Activated CD4-positive, alpha-beta T cell treated with anti-CD3 and anti-CD28 coated beads, Interleukin-2, amount 10 ng/mL, durations not matched to agents 7 days and 5 days (primary cell): ENCODE results near the gene SOHLH2. TPM values are rescaled to one million over a fixed set of nuclear protein-coding genes. Genes with fewer than 3 reads are reported as not detected.

Experiments used
- CTCF ChIA-PET: fragments of 350-600 bp; sonication (Branson Sonifier 250); formaldehyde crosslinking; loops from one replicate; lab custom pipeline; 2021; ENCODE audit warnings: antibody characterized with exemption; lab: Charles Lee
- POLR2A ChIA-PET: fragments of 350-600 bp; sonication (Branson Sonifier 250); formaldehyde crosslinking; loops from one replicate; lab custom pipeline; 2021; ENCODE audit warnings: antibody characterized with exemption; lab: Charles Lee
- DNase-seq: peaks from one replicate; pipeline ENCODE4 v3.0.0-alpha.2; 2020
- H3K27ac Mint-ChIP-seq: one replicate; pipeline ENCODE4 v1.8.0; 2021; ENCODE audit warnings: mild to moderate bottlenecking, moderate library complexity, mixed read lengths
- H3K27me3 Mint-ChIP-seq: one replicate; pipeline ENCODE4 v1.8.0; 2021; ENCODE audit warnings: mixed read lengths
- H3K36me3 Mint-ChIP-seq: one replicate; pipeline ENCODE4 v1.8.0; 2021; ENCODE audit warnings: low read depth, mixed read lengths
- H3K4me1 Mint-ChIP-seq: one replicate; pipeline ENCODE4 v1.8.0; 2021; ENCODE audit warnings: mixed read lengths
- H3K4me3 Mint-ChIP-seq: one replicate; pipeline ENCODE4 v1.8.0; 2021; ENCODE audit warnings: mild to moderate bottlenecking, moderate library complexity, mixed read lengths
- H3K9me3 Mint-ChIP-seq: one replicate; pipeline ENCODE4 v1.8.0; 2021; ENCODE audit warnings: mixed read lengths
- total RNA-seq, 2 experiments: library from RNA; stranded (reverse); gene quantifications; one replicate each; pipeline ENCODE4 v1.2.3, GENCODE V29; 2021

The SOHLH2 gene, protein sequence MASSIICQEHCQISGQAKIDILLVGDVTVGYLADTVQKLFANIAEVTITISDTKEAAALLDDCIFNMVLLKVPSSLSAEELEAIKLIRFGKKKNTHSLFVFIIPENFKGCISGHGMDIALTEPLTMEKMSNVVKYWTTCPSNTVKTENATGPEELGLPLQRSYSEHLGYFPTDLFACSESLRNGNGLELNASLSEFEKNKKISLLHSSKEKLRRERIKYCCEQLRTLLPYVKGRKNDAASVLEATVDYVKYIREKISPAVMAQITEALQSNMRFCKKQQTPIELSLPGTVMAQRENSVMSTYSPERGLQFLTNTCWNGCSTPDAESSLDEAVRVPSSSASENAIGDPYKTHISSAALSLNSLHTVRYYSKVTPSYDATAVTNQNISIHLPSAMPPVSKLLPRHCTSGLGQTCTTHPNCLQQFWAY
- not detected for total RNA-seq

DNA sequence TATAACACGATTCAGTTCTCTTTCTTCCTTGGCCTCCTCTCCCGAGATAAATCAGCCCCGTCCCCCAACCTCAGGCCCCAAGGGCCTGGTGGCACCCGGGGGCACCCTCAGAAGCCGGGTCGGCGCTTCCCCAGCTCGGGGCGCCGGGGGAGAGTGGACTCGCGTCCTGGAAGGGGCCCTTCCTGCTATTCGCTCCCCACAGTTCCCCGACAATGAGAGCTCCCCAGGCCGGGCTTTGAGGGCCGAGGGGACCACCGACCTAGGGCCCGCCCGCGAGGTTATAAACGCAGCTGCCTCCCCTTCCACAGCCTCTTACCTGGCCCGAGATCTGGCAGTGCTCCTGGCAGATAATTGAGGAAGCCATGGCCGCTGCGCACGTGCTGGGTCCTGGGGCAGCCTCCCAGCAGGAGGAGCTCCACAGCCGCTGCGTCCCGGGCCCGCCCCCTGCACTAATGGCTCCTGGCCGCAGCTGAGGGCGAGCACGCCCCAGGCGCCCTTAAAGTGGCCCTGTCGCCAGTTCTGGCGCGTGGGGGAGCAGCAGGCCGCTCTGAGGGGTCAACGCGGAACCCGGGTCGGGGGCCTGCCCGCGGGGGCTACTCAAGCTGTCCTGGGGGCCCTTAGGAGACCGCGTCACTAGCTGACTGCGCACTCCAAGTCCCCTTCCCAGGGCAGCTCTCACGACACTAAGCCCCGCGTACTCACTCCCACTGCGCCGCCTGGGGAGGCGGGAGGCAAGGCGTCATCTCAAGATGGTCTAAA is at the start of gene SOHLH2:
Gene SOHLH2, minus strand, starts transcription at position 394 of the 759 bp plus-strand sequence. Its CDS starts 30 bp downstream, at position 364.
- ChIA-PET CTCF (no interaction called here), POLR2A (no interaction called here)
- Mint-ChIP-seq H3K4me1 (no peaks in the 10 kb centered on the region), H3K4me3 (no peak within 1 kb of the TSS), H3K27me3 (no peaks in the 10 kb centered on the region), H3K36me3 (no peaks in the 10 kb centered on the region), H3K9me3 (peaks cover 2% of the 10 kb centered on the region), H3K27ac (no peak within 1 kb of the TSS)
- DNase-seq, result no peak

DNA sequence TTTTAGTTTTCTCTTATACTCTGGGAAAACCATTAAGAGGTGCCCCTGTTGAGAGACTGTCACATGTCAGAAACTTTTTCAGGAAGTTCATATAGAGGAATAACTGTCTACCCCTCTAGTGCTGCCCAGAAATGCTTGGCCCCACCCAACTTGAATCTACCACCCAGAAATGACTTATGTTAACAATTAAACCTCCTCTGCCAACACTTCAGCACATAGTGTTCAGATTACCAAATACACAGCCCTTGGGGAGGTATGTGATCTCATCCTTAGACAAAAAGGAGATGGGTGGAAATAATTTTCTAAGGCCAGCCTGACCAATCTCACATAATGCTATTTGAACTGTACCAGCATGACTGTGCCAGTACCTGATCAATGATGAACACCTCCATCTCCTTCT is 47.6 kb upstream of the SOHLH2 start:
- no peak overlapping the region for H3K27ac Mint-ChIP-seq
- H3K4me3 Mint-ChIP-seq, result no peak overlapping the region
- ChIA-PET CTCF (no interaction called here), POLR2A (no interaction called here)
- peaks cover 16% of the 10 kb centered on the region for H3K27me3 Mint-ChIP-seq
- H3K36me3 Mint-ChIP-seq, result no peaks in the 10 kb centered on the region
- DNase-seq, result no peak
- H3K4me1 Mint-ChIP-seq, result no peaks in the 10 kb centered on the region
- H3K9me3 Mint-ChIP-seq, result no peaks in the 10 kb centered on the region

DNA sequence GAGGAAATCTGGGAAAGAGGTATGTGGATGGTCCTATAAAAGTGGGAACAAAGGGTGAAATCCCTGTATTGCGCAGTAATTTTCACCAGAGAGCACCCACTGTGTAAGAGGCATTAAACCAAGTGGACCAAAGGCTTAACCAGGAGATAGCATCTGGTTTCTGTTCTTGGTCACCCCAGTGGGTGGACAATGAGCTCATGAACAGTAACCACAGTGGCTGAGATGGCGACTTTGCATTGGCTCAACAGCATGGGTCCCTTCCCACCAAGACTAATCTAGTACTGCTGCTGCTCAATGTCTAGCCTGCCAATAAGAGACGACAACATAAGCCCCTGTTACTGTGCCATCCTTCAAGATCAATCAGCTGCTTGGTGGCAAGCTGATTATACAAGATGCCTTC is 46.7 kb upstream of the SOHLH2 start:
- no peak overlapping the region for H3K4me3 Mint-ChIP-seq
- no peak overlapping the region for H3K27ac Mint-ChIP-seq
- ChIA-PET CTCF (interaction anchor here (0.7 kb wide), 1 partner anchor 433 kb away, joined by 3 read pairs; no protein-coding TSS in a partner anchor), POLR2A (no interaction called here)
- no peaks in the 10 kb centered on the region for H3K9me3 Mint-ChIP-seq
- no peak for DNase-seq
- H3K36me3 Mint-ChIP-seq, result no peaks in the 10 kb centered on the region
- peaks cover 16% of the 10 kb centered on the region for H3K27me3 Mint-ChIP-seq
- no peaks in the 10 kb centered on the region for H3K4me1 Mint-ChIP-seq

DNA sequence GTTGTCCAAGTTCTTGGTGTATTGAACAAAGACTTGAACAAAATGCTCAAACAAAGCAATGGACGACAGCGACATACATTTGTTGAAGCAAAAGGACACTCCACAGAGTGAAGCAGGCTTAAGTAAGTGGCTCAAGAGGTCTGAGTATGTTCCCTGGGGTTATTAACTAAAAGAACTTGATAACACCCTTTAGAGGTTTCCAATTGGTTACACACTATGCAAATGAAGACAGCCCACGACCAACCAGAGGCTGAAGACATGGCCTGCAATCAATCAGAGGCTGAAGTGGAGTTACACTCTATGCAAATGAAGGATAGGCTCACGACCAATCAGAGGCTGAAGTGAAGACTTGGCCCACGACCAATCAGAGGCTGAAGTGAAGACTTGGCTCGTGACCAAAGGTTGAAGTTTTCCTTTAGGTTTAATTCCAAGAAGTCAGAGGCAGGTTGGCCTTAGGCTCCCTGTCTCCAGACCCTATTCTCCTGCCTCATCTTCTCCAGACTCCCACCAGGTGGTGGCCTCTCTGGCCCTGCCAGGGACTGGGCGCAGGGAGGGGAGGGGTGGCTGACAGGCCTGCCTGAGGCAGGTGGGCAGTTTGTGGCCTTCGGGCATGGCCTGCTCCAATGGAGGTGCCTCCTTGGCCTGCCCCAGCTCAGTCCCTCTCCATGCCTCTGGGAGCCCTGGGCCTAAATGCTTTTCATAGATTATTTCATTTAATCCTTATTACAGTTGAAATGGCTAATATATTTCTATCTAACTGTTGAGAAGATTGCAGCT is 45.2 kb upstream of the SOHLH2 start:
- Mint-ChIP-seq H3K4me3 (no peak overlapping the region), H3K9me3 (no peaks in the 10 kb centered on the region), H3K4me1 (no peaks in the 10 kb centered on the region), H3K27ac (no peak overlapping the region), H3K27me3 (peaks cover 8% of the 10 kb centered on the region), H3K36me3 (no peaks in the 10 kb centered on the region)
- POLR2A ChIA-PET, result no interaction called here
- DNase-seq, result no peak
- CTCF ChIA-PET, result no interaction called here

DNA sequence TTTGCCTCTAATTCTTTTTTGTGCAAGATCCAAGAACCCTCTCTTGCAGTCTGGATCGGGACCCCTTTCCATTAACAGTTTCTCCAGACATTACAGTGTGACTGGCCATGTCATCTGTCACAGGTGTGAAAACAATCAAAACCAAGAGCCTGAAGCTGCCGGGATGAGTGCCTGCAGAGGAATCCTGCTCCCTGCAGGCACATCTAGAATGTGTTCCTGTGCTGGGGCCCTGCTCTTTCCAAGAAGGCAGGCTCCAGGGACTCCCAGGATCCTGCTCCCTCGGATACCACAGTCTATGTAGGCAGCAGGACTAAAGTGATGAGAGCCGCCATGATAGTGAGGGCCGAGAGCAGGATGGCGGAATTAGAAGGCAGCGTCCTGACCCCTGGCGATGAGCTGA is 44.5 kb upstream of the SOHLH2 start:
- CTCF ChIA-PET, result no interaction called here
- no peak overlapping the region for H3K4me3 Mint-ChIP-seq

DNA sequence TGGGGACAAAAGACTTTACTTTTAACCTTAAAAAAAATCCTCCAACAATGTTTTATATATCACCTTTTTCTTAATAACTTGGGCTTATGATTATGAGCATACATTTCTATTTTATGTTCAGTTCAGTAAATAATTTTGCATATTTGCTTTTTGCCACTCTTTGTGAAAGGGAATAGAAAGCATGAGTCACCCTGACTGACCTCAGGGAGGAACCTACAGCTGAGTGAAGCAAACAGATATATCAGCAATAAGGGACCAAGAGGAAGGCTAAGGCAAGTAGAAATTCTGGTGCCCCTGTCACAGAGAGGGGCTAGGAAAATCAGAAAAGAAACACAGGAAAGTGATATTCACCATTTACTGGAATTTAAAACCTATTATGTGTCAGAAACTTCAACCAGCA is 37.2 kb upstream of the SOHLH2 start:
- H3K27ac Mint-ChIP-seq, result no peak overlapping the region
- no peaks in the 10 kb centered on the region for H3K9me3 Mint-ChIP-seq
- no peaks in the 10 kb centered on the region for H3K36me3 Mint-ChIP-seq
- POLR2A ChIA-PET, result no interaction called here
- H3K4me3 Mint-ChIP-seq, result no peak overlapping the region
- DNase-seq, result no peak
- CTCF ChIA-PET, result no interaction called here
- no peaks in the 10 kb centered on the region for H3K4me1 Mint-ChIP-seq
- no peaks in the 10 kb centered on the region for H3K27me3 Mint-ChIP-seq

More for the DNA sequence above, 44.5 kb upstream of the SOHLH2 start:
- POLR2A ChIA-PET, result no interaction called here
- Mint-ChIP-seq H3K27ac (no peak overlapping the region), H3K9me3 (no peaks in the 10 kb centered on the region), H3K36me3 (no peaks in the 10 kb centered on the region), H3K4me1 (no peaks in the 10 kb centered on the region), H3K27me3 (peaks cover 4% of the 10 kb centered on the region)
- DNase-seq, result no peak

DNA sequence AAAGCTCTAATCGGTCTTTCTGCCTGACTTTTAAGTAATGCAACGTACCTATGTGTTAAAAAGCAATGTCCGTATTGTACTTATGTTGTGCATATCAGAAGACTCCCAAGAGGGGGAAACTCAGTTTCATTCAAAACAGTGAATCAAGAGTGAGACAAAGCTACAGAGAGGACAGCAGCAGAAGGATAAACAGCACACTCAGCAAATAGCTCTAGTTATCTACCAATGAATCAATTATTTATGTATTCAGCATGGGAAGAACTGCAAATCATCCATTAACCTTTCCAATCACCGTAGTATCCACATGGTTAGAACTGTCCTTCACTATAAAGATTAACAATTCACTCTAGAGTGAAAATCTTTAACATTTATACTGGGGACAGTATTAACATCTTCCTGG is 36.7 kb upstream of the SOHLH2 start:
- no peaks in the 10 kb centered on the region for H3K27me3 Mint-ChIP-seq
- H3K4me3 Mint-ChIP-seq, result no peak overlapping the region
- no peak overlapping the region for H3K27ac Mint-ChIP-seq
- ChIA-PET POLR2A (no interaction called here), CTCF (no interaction called here)
- no peaks in the 10 kb centered on the region for H3K9me3 Mint-ChIP-seq
- no peaks in the 10 kb centered on the region for H3K4me1 Mint-ChIP-seq
- no peak for DNase-seq
- H3K36me3 Mint-ChIP-seq, result no peaks in the 10 kb centered on the region

DNA sequence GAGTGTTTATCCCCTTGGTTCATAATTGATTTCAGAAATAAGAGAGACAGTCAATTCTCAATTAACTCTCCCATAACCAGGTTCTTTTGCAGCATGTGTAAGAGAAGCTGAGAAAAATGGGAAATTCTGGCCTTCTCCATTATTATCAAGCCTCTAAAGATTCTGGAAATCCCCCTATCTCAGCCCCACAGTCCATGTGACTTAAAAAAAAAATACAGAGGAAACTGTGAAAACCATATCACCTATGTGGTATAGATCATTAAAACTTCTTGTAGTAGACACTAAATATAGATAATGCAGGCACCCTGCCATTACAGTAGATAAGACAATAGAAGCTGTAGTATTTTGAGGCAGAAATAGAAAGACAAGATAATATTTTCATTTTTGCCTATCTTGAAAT is 34.3 kb upstream of the SOHLH2 start:
- H3K27ac Mint-ChIP-seq, result no peak overlapping the region
- no peaks in the 10 kb centered on the region for H3K4me1 Mint-ChIP-seq
- CTCF ChIA-PET, result no interaction called here
- H3K36me3 Mint-ChIP-seq, result no peaks in the 10 kb centered on the region
- no peaks in the 10 kb centered on the region for H3K9me3 Mint-ChIP-seq
- no peak overlapping the region for H3K4me3 Mint-ChIP-seq
- no peak for DNase-seq
- no peaks in the 10 kb centered on the region for H3K27me3 Mint-ChIP-seq
- POLR2A ChIA-PET, result no interaction called here

DNA sequence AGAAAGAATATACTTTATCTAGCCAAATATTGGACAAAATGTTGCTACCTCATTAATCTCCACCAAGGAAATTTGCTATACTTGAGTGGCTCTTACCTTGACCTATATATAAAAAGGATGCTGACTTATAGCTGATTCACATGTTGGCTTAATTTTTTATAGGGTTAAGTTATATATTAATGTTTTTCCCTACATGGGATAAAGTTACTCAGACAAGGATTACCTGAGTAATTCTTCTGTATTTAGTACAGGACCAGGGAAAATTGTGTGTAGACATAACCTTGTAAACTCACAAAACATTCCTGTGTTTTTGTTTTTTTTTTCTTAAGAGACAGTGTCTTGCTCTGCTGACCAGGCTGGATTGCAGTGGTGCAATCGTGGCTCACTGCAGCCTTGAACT is 30.6 kb upstream of the SOHLH2 start:
- Mint-ChIP-seq H3K9me3 (no peaks in the 10 kb centered on the region), H3K4me1 (no peaks in the 10 kb centered on the region), H3K27me3 (no peaks in the 10 kb centered on the region), H3K36me3 (no peaks in the 10 kb centered on the region), H3K4me3 (no peak overlapping the region), H3K27ac (no peak overlapping the region)
- CTCF ChIA-PET, result no interaction called here
- POLR2A ChIA-PET, result no interaction called here
- no peak for DNase-seq

DNA sequence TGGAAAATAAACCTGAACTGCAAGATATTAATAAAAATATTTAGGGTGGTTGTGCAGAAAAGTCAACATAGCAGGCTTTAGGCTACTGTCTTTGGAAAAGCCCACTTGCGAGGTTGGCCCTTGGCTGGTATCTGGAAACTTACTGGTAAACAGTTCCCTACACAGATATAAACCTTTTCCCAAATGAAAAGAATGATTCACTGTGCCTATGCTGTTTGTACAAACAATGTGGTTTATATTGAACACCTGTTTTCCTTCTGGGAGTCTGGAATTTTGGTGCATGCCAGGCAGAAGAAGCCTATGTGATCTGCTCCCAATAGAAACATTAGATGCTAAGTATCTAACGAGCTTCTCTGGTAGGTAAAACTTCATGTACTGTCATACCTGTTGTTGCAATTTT is 29.7 kb upstream of the SOHLH2 start:
- Mint-ChIP-seq H3K27me3 (no peaks in the 10 kb centered on the region), H3K36me3 (no peaks in the 10 kb centered on the region), H3K9me3 (no peaks in the 10 kb centered on the region), H3K27ac (no peak overlapping the region), H3K4me3 (no peak overlapping the region), H3K4me1 (no peaks in the 10 kb centered on the region)
- DNase-seq, result no peak
- ChIA-PET POLR2A (no interaction called here), CTCF (no interaction called here)

DNA sequence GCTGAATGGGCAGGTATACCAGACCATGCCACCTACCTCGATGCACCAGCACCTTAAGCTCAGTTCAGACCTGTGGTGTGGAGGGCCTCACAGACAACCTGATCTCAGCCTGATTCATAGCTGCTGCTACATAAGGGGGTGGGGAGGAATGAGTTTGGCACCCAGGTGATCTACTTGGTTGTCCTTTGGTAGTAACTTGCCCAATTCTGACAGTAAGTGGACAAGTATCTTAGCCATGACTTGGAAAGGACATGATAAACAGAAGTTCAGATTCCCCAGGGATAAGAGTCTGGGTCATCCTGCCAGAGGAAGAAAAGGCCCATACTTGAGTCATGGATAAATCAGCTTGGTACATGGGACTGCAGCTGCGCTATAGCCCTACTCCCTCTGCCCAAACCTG is 28.4 kb upstream of the SOHLH2 start:
- ChIA-PET POLR2A (no interaction called here), CTCF (no interaction called here)
- Mint-ChIP-seq H3K4me1 (no peaks in the 10 kb centered on the region), H3K4me3 (no peak overlapping the region), H3K9me3 (no peaks in the 10 kb centered on the region), H3K36me3 (no peaks in the 10 kb centered on the region), H3K27ac (no peak overlapping the region), H3K27me3 (no peaks in the 10 kb centered on the region)
- DNase-seq, result no peak

DNA sequence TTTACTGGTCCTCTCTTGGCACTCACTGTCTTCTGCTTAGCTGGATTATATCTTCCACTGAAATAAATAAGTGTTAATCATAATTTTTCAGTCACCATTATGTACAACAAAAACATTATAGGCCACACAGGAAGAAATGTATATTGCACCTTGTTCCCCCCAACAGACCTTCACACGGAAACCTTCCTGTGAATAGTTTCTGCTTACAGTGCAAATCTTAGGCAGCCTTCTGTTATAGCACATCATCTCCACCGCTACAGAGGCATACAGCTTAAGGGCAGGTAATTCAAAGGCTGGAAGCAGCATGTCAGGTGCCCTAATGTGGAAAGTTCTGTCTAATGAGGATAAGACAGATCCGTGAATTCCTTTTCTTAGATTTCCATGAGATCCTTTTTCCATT is 16.9 kb upstream of the SOHLH2 start:
- Mint-ChIP-seq H3K27ac (no peak overlapping the region), H3K27me3 (no peaks in the 10 kb centered on the region), H3K4me1 (no peaks in the 10 kb centered on the region), H3K36me3 (no peaks in the 10 kb centered on the region), H3K4me3 (no peak overlapping the region), H3K9me3 (no peaks in the 10 kb centered on the region)
- no peak for DNase-seq
- CTCF ChIA-PET, result no interaction called here
- POLR2A ChIA-PET, result no interaction called here

DNA sequence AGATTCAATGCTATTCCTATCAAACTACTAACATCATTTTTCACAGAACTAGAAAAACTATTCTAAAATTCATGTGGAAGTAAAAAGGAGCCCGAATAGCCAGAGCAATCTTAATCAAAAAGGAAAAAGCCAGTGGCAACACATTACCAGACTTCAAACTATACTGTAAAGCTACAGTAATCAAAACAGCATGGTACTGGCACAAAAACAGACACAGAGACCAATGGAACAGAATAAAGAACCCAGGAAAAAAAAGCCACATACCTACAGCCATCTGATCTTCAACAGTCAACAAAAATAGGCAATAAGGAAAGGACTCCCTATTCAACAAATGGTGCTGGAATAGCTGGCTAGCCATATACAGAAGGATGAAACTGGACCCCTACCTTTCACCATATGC is 10.4 kb upstream of the SOHLH2 start:
- no peak overlapping the region for H3K27ac Mint-ChIP-seq
- H3K4me3 Mint-ChIP-seq, result no peak overlapping the region
- ChIA-PET POLR2A (no interaction called here), CTCF (no interaction called here)
- H3K9me3 Mint-ChIP-seq, result peaks cover 5% of the 10 kb centered on the region
- H3K4me1 Mint-ChIP-seq, result no peaks in the 10 kb centered on the region
- H3K36me3 Mint-ChIP-seq, result no peaks in the 10 kb centered on the region
- DNase-seq, result no peak
- H3K27me3 Mint-ChIP-seq, result no peaks in the 10 kb centered on the region
